ENCODE results near the gene EIF3L. TPM values are rescaled to one million over a fixed set of nuclear protein-coding genes. Genes with fewer than 3 reads are reported as not detected.

EIF3L gene
- total and polyA plus RNA-seq, 12 donors, result 188 to 642 (median 396) TPM

- H3K36me3 ChIP-seq (replicated peaks in 1 of 2), result no peaks in the 10 kb centered on the region
- peak overlapping the region in 4 of 5 donors; percentile 11 to 88 (median 78) for H3K27ac ChIP-seq
- no peaks in the 10 kb centered on the region for H3K27me3 ChIP-seq
- peak; percentile 81 to 89 for TF ChIP-seq POLR2A (IDR thresholded peaks at IDR 0.05)
- no peak for TF ChIP-seq CTCF (IDR thresholded peaks at IDR 0.05)
- DNase-seq, result peak; percentile 85 to 94 (median 88)
- H3K9me3 ChIP-seq (replicated peaks in 1 of 3), result no peaks in the 10 kb centered on the region
- WGBS, 4 donors, result 5 to 18% (median 6%) methylated on average over 15 to 87 of the region's 87 CpGs
- intact Hi-C loops (cut with DNase I), result no loop called here
- peak overlapping the region; percentile 25 to 60 (median 27) for H3K4me3 ChIP-seq
- H3K4me1 ChIP-seq (replicated peaks in 1 of 2), result peaks cover 34 to 52% of the 10 kb centered on the region in 2 donors
These were observed 44.1 kb upstream of the EIF3L start for GRCh38 chr22:37804881-37805809.

- Histone ChIP-seq H3K36me3 (replicated peaks in 1 of 2) (no peaks in the 10 kb centered on the region), H3K27me3 (no peaks in the 10 kb centered on the region), H3K27ac (peak overlapping the region in 4 of 5 donors; percentile 11 to 88 (median 78)), H3K4me1 (replicated peaks in 1 of 2) (peaks cover 34 to 52% of the 10 kb centered on the region in 2 donors), H3K9me3 (replicated peaks in 1 of 3) (no peaks in the 10 kb centered on the region), H3K4me3 (peak overlapping the region in 3 of 4 donors; percentile 20 to 60 (median 29))
- TF ChIP-seq POLR2A (IDR thresholded peaks at IDR 0.05) (no peak), CTCF (IDR thresholded peaks at IDR 0.05) (no peak)
- intact Hi-C loops (cut with DNase I), result no loop called here
- no peak for DNase-seq
- WGBS, 4 donors, result 49 to 62% (median 59%) methylated on average over 10 of the region's 10 CpGs
These were observed 43.4 kb upstream of the EIF3L start for GRCh38 chr22:37805810-37806277.

GRCh38 chr22:37806409-37807333, 42.5 kb upstream of the EIF3L start:
- H3K9me3 ChIP-seq (replicated peaks in 1 of 3), result no peaks in the 10 kb centered on the region
- peak in 4 of 7 donors; percentile 41 to 73 (median 53) for DNase-seq
- TF ChIP-seq POLR2A (IDR thresholded peaks at IDR 0.05) (peak in 1 of 2 donors; percentile 11), CTCF (IDR thresholded peaks at IDR 0.05) (no peak)
- intact Hi-C loops (cut with DNase I), result no loop called here
- no peaks in the 10 kb centered on the region for H3K36me3 ChIP-seq (replicated peaks in 1 of 2)
- no peaks in the 10 kb centered on the region for H3K27me3 ChIP-seq
- H3K4me1 ChIP-seq (replicated peaks in 1 of 2), result peaks cover 34 to 52% of the 10 kb centered on the region in 2 donors
- 4 to 8% (median 7%) methylated on average over 18 to 19 of the region's 19 CpGs for WGBS, 4 donors
- peak overlapping the region in 2 of 5 donors; percentile 49 to 74 for H3K27ac ChIP-seq
- H3K4me3 ChIP-seq, result peak overlapping the region in 2 of 4 donors; percentile 38 to 60

All from adrenal gland (tissue), 12 donors.